Neural cell (in vitro differentiated cells): ENCODE results near the gene DUXB. TPM values are rescaled to one million over a fixed set of nuclear protein-coding genes. Genes with fewer than 3 reads are reported as not detected.
A peak's percentile ranks its signal among the peaks of the same experiment; 100 is the strongest.

Experiments used
- H2AFZ ChIP-seq: fragments of 200-600, 300-800 bp; sonication (generic), shearing (Covaris generic); 2 replicates; pipeline ENCODE4 v1.6.0; 2014; ENCODE audit warnings: low read depth, mild to moderate bottlenecking, antibody characterized with exemption, low read length, moderate library complexity
- H3F3A ChIP-seq: fragments of 200-600 bp; shearing (Covaris generic); 2 replicates; pipeline ENCODE4 v1.6.1; 2016; ENCODE audit warnings: mild to moderate bottlenecking, moderate library complexity, mixed read lengths, antibody characterized with exemption, low read length; ENCODE audit not compliant: insufficient read depth, poor library complexity, severe bottlenecking
- H3K27ac ChIP-seq: fragments of 200-600, 300-800 bp; sonication (generic), shearing (Covaris generic); 2 replicates; pipeline ENCODE4 v1.5.1; 2014; ENCODE audit warnings: mild to moderate bottlenecking, low read length, moderate library complexity
- H3K27me3 ChIP-seq: fragments of 300-800, 200-600 bp; sonication (generic), shearing (Covaris generic); 2 replicates; pipeline ENCODE4 v1.6.0; 2014; ENCODE audit warnings: mild to moderate bottlenecking, low read depth, low read length, moderate library complexity; ENCODE audit not compliant: insufficient read depth
- H3K36me3 ChIP-seq: fragments of 300-800, 200-600 bp; sonication (generic), shearing (Covaris generic); 2 replicates; pipeline ENCODE4 v1.5.1; 2014; ENCODE audit warnings: mild to moderate bottlenecking, antibody characterized with exemption, low read length, moderate library complexity; ENCODE audit not compliant: insufficient read depth
- H3K4me2 ChIP-seq: fragments of 300-800, 200-600 bp; sonication (generic), shearing (Covaris generic); 2 replicates; pipeline ENCODE4 v1.6.0; 2014; ENCODE audit warnings: mild to moderate bottlenecking, low read length
- H3K4me3 ChIP-seq: fragments of 300-800, 200-600 bp; sonication (generic), shearing (Covaris generic); 2 replicates; pipeline ENCODE4 v1.5.1; 2014; ENCODE audit warnings: mild to moderate bottlenecking, low read length, moderate library complexity
- H3K79me2 ChIP-seq: fragments of 200-600 bp; shearing (Covaris generic); replicated peaks from 2 replicates; pipeline ENCODE4 v1.6.0; 2014; ENCODE audit warnings: mild to moderate bottlenecking, low read length, moderate library complexity; ENCODE audit not compliant: insufficient read depth
- H3K9ac ChIP-seq: fragments of 300-800, 200-600 bp; sonication (generic), shearing (Covaris generic); 2 replicates; pipeline ENCODE4 v1.6.1; 2016; ENCODE audit warnings: mild to moderate bottlenecking, low read length, mixed read lengths
- H3K9me2 ChIP-seq: fragments of 200-600 bp; shearing (Covaris generic); 2 replicates; pipeline ENCODE4 v1.6.1; 2016; ENCODE audit warnings: mild to moderate bottlenecking, low read length, mixed read lengths; ENCODE audit not compliant: insufficient read depth
- H3K9me3 ChIP-seq: fragments of 200-600, 300-800 bp; sonication (generic), shearing (Covaris generic); 2 replicates; pipeline ENCODE4 v1.6.1; 2016; ENCODE audit warnings: mild to moderate bottlenecking, mixed run types, low read length, moderate library complexity, mixed read lengths
- H4K20me1 ChIP-seq: fragments of 200-600 bp; shearing (Covaris generic); 2 replicates; pipeline ENCODE4 v1.6.1; 2016; ENCODE audit warnings: mild to moderate bottlenecking, mixed run types; ENCODE audit not compliant: insufficient read depth
- EP300 ChIP-seq: fragments of 450-650 bp; conservative IDR thresholded peaks from 2 replicates; pipeline ENCODE4 v1.6.1; 2014; ENCODE audit warnings: antibody characterized with exemption, mild to moderate bottlenecking, moderate library complexity; ENCODE audit not compliant: poor library complexity, severe bottlenecking
- EZH2 ChIP-seq: fragments of 200-600, 300-800 bp; shearing (Covaris generic), sonication (generic); IDR thresholded peaks from 2 replicates; pipeline ENCODE4 v1.6.1; 2014; ENCODE audit warnings: antibody characterized with exemption, low read length, borderline replicate concordance, mild to moderate bottlenecking; ENCODE audit not compliant: insufficient read depth, poor library complexity, severe bottlenecking
- MXI1 ChIP-seq: fragments of 450-650 bp; conservative IDR thresholded peaks from 2 replicates; pipeline ENCODE4 v1.6.1; 2014; ENCODE audit warnings: antibody characterized with exemption, mild to moderate bottlenecking; ENCODE audit not compliant: poor library complexity, severe bottlenecking
- POLR2AphosphoS5 ChIP-seq: IDR thresholded peaks from 2 replicates; pipeline ENCODE4 v1.6.1; 2012
- RAD21 ChIP-seq: fragments of 450-650 bp; conservative IDR thresholded peaks from 2 replicates; pipeline ENCODE4 v1.6.1; 2014; ENCODE audit warnings: antibody characterized with exemption, mild to moderate bottlenecking, moderate library complexity
- TAF1 ChIP-seq: IDR thresholded peaks from 2 replicates; pipeline ENCODE4 v1.6.1; 2012; ENCODE audit warnings: low read depth
- polyA minus RNA-seq: library from RNA; depleted of rRNA, polyadenylated mRNA; stranded (reverse); fragments of >200 nt; gene quantifications from 2 replicates; pipeline ENCODE4 v1.2.3, GENCODE V29; 2014
- polyA plus RNA-seq: library from polyadenylated mRNA; depleted of rRNA; stranded (reverse); fragments of >200 nt; gene quantifications from 2 replicates; pipeline ENCODE4 v1.2.3, GENCODE V29; 2014
- TF ChIP-seq, protein P1 (sequence below): IDR thresholded peaks from 2 replicates; pipeline ENCODE4 v1.6.1; 2012; ENCODE audit warnings: borderline replicate concordance
- TF ChIP-seq, protein P2 (sequence below): fragments of 450-650 bp; IDR thresholded peaks from 2 replicates; pipeline ENCODE4 v1.5.1; 2014; ENCODE audit warnings: antibody characterized with exemption, mild to moderate bottlenecking, moderate library complexity; ENCODE audit not compliant: poor library complexity, severe bottlenecking

Gene DUXB, protein sequence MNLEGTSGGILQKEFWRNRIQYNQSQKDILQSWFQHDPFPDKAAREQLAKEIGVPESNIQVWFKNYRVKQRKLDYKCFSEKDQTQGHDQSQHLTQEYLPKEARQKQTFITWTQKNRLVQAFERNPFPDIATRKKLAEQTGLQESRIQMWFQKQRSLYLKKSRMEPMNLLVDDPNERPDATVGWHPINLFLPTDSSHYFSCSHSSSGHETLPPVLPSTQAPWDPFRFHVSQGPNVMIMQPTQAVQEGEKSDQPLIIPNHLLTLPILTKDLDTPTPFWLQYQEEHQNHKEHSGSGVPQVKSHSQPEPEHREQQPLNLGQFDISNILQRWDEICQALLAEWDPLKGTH
- polyA plus RNA-seq (not detected in 2 replicates), polyA minus RNA-seq (not detected in 2 replicates)

DNA sequence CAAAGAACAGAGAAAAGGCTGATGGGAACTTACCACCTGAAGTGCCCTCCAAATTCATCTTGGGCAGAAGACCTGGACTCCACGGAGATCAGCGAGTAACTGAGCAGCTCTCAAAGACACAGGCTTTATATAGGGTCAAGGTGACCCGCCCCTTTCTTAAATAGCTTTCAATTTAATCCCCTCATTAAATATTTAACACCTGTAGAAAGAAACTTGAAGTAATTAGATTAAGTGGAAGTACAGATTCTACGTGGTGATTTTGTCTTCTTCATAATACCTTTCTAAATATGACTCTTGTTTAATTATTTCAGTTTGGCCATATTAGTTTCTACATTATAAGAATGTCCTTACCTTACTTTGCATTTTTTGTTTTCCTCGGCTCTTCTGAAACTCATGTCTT lies at the start of gene DUXB:
TSS of gene DUXB (minus strand) at position 101 of the 400 bp plus-strand sequence. CDS start at position 58, 43 bp downstream.
- Histone ChIP-seq H3K9me3 (no peaks in the 10 kb centered on the region), H3K4me3 (no peak within 1 kb of the TSS), H3K27ac (no peak within 1 kb of the TSS), H2AFZ (no peak within 1 kb of the TSS), H3K79me2 (no peaks in the 10 kb centered on the region), H3F3A (no peaks in the 10 kb centered on the region), H3K9ac (no peak within 1 kb of the TSS), H4K20me1 (no peaks in the 10 kb centered on the region), H3K9me2 (no peaks in the 10 kb centered on the region), H3K4me2 (no peak within 1 kb of the TSS), H3K36me3 (no peaks in the 10 kb centered on the region), H3K27me3 (no peaks in the 10 kb centered on the region)
- TF ChIP-seq MXI1: no peak
- TF ChIP-seq EP300: no peak
- TF ChIP-seq RAD21: no peak
- TF ChIP-seq, protein P1, sequence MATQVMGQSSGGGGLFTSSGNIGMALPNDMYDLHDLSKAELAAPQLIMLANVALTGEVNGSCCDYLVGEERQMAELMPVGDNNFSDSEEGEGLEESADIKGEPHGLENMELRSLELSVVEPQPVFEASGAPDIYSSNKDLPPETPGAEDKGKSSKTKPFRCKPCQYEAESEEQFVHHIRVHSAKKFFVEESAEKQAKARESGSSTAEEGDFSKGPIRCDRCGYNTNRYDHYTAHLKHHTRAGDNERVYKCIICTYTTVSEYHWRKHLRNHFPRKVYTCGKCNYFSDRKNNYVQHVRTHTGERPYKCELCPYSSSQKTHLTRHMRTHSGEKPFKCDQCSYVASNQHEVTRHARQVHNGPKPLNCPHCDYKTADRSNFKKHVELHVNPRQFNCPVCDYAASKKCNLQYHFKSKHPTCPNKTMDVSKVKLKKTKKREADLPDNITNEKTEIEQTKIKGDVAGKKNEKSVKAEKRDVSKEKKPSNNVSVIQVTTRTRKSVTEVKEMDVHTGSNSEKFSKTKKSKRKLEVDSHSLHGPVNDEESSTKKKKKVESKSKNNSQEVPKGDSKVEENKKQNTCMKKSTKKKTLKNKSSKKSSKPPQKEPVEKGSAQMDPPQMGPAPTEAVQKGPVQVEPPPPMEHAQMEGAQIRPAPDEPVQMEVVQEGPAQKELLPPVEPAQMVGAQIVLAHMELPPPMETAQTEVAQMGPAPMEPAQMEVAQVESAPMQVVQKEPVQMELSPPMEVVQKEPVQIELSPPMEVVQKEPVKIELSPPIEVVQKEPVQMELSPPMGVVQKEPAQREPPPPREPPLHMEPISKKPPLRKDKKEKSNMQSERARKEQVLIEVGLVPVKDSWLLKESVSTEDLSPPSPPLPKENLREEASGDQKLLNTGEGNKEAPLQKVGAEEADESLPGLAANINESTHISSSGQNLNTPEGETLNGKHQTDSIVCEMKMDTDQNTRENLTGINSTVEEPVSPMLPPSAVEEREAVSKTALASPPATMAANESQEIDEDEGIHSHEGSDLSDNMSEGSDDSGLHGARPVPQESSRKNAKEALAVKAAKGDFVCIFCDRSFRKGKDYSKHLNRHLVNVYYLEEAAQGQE: no peak

DNA sequence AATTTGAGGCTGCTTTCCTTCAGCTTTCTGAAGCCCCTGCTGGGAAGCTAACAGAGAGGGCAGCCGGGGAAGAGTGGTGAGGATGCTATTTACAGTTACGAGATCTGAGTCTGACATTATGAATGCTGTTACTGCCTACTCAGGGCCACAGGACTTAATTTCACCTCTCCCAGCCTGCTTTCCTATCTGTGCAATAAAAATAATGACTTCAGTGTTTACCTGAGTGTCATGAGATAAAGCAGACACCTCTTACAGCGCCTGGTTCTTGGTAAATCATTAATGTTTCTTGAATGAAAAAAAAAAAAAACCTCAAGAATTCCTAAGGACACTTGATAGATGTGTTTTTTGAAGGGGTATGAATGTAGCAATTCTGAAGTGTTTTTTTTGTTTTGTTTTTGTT lies 49.3 kb upstream of the DUXB start:
- H4K20me1 ChIP-seq: no peaks in the 10 kb centered on the region
- no peak overlapping the region for H3K4me3 ChIP-seq
- H3K9me3 ChIP-seq: no peaks in the 10 kb centered on the region
- H3F3A ChIP-seq: no peaks in the 10 kb centered on the region
- peak; percentile 32 for TF ChIP-seq EP300
- TF ChIP-seq, protein P2, sequence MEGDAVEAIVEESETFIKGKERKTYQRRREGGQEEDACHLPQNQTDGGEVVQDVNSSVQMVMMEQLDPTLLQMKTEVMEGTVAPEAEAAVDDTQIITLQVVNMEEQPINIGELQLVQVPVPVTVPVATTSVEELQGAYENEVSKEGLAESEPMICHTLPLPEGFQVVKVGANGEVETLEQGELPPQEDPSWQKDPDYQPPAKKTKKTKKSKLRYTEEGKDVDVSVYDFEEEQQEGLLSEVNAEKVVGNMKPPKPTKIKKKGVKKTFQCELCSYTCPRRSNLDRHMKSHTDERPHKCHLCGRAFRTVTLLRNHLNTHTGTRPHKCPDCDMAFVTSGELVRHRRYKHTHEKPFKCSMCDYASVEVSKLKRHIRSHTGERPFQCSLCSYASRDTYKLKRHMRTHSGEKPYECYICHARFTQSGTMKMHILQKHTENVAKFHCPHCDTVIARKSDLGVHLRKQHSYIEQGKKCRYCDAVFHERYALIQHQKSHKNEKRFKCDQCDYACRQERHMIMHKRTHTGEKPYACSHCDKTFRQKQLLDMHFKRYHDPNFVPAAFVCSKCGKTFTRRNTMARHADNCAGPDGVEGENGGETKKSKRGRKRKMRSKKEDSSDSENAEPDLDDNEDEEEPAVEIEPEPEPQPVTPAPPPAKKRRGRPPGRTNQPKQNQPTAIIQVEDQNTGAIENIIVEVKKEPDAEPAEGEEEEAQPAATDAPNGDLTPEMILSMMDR: no peak
- TF ChIP-seq MXI1: no peak
- no peak for TF ChIP-seq EZH2
- peak; percentile 83 for TF ChIP-seq POLR2AphosphoS5
- H3K27ac ChIP-seq: peak overlapping the region; percentile 27
- no peak overlapping the region for H3K4me2 ChIP-seq
- no peak overlapping the region for H3K9ac ChIP-seq
- H3K79me2 ChIP-seq: no peaks in the 10 kb centered on the region
- H3K36me3 ChIP-seq: no peaks in the 10 kb centered on the region
- H2AFZ ChIP-seq: no peak overlapping the region
- no peaks in the 10 kb centered on the region for H3K27me3 ChIP-seq
- no peaks in the 10 kb centered on the region for H3K9me2 ChIP-seq

DNA sequence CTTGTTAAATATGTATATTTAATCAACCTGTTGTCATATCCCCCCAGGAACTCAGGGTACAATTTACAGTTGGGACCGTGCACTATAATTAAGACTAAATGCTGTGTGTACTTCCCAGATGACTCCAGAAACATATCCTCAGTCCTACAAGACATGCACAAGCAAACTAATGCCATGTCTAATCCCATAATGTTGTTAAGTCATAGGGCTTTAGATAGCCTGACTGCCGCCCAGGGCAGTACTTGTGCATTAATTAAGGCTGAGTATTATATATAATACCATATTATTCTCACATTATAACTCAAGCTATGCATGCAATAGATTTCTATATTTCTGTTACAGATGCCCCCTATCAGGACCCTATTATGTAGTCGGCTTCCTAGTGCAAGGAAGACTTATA lies 45.1 kb upstream of the DUXB start:
- H2AFZ ChIP-seq: no peak overlapping the region
- no peaks in the 10 kb centered on the region for H3F3A ChIP-seq
- no peak overlapping the region for H3K4me2 ChIP-seq
- no peaks in the 10 kb centered on the region for H3K36me3 ChIP-seq
- no peaks in the 10 kb centered on the region for H3K9me3 ChIP-seq
- H3K9ac ChIP-seq: no peak overlapping the region
- H3K27ac ChIP-seq: no peak overlapping the region
- H3K27me3 ChIP-seq: no peaks in the 10 kb centered on the region
- no peaks in the 10 kb centered on the region for H4K20me1 ChIP-seq
- TF ChIP-seq TAF1 (no peak), RAD21 (no peak), POLR2AphosphoS5 (no peak), EP300 (no peak), MXI1 (no peak), EZH2 (no peak)
- TF ChIP-seq, protein P1: no peak
- TF ChIP-seq, protein P2: no peak
- no peak overlapping the region for H3K4me3 ChIP-seq
- H3K79me2 ChIP-seq: no peaks in the 10 kb centered on the region
- H3K9me2 ChIP-seq: no peaks in the 10 kb centered on the region
